GM15510 (cell line): ENCODE results near the gene GDAP2.

ENCODE experiments used
- POLR2A ChIP-seq: IDR thresholded peaks from 3 replicates; pipeline ENCODE4 v1.6.1; 2011; ENCODE audit warnings: borderline replicate concordance; ENCODE audit not compliant: insufficient read length; ENCODE audit errors: extremely low read depth

The GDAP2 gene

DNA sequence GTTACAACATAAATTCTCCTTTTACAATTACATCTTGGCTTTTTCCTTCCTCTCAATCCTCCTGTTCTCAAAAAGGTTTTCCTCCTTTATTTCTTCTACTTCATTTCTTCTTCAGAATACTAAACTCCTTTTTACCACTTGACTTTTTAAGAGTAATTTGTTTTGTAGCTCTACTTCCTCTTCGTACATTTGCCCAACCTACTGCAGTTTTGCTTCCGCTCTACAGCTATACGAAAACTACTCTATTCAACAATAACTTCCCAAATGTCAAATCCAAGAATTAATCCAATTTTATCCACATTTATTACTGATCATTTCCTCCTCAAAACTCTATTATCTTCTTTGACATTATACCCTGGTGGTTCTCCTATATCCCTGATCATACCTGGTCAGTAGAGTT lies 3.4 kb downstream of the GDAP2 start:
- no peak for TF ChIP-seq POLR2A

DNA sequence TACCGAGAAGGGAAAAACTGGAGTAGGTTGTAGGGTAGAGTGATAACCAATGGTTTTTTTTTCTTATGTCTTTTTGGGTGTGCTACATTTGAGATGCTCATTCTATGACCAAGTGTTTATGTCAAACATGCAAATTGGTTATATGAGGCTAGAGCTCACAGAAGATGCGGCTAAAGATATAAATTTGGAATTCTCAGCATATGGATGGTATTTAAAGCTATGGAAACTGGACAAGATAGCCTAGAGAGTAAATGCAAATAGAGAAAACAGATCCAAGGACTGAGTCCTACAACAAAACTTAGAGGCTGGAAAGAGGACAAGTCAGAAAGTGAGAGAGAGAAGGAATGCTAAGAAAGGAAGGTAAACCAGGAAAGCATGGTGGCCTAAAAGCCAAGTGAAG lies 7.4 kb downstream of the GDAP2 start:
- no peak for TF ChIP-seq POLR2A

- no peak for TF ChIP-seq POLR2A
Measured at GRCh38 chr1:117919376-117919775, 10.0 kb downstream of the GDAP2 start.

GRCh38 chr1:117911051-117911450 lies 18.4 kb downstream of the GDAP2 start:
- TF ChIP-seq POLR2A = no peak

- no peak for TF ChIP-seq POLR2A
Measured at GRCh38 chr1:117905019-117905418, 24.4 kb downstream of the GDAP2 start.

- no peak for TF ChIP-seq POLR2A
Measured at GRCh38 chr1:117904485-117904884, 24.9 kb downstream of the GDAP2 start.

GRCh38 chr1:117902944-117903343 lies 26.5 kb downstream of the GDAP2 start:
- TF ChIP-seq POLR2A = no peak

GRCh38 chr1:117899801-117900200 lies 29.6 kb downstream of the GDAP2 start:
- no peak for TF ChIP-seq POLR2A

- no peak for TF ChIP-seq POLR2A
Measured at GRCh38 chr1:117897551-117897950, 31.9 kb downstream of the GDAP2 start.

- TF ChIP-seq POLR2A = no peak
Measured at GRCh38 chr1:117895482-117896114, 33.8 kb downstream of the GDAP2 start.

DNA sequence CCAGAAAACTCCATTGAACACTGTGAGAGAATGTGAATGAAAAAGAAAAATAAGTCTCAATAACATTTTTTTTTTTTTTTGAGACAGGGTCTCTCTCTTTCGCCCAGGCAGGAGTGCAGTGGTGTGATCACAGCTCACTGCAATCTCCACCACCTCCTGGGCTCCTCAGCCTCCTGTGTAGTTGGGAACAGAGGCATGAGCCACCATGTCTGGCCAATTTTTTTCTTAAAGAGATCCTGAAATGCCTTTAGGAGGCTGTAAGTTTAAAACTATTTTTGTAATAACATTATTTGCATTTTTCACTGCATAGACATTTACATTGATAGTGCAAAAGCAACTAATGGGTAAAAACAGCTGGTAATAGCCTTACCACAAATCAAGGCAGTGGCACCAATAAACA lies 35.3 kb downstream of the GDAP2 start:
- TF ChIP-seq POLR2A = no peak

DNA sequence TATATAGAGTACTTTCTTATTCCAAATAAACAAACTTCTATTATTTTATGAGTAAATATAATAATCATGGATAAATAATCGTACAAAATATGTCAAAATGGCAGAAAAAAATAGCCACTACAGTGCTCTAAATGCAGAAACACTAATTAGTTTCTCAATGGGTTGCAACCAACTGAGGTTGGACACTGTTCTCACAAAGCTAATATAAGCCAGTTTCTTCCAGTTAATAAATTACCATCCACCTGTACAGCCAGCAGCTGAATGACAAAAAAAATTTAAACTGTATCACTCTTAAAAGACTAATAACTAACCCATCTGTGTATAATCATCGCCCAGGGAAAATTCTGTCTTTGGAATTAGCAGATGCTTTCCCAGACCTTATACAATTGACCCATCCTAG lies 36.9 kb downstream of the GDAP2 start:
- TF ChIP-seq POLR2A = no peak

DNA sequence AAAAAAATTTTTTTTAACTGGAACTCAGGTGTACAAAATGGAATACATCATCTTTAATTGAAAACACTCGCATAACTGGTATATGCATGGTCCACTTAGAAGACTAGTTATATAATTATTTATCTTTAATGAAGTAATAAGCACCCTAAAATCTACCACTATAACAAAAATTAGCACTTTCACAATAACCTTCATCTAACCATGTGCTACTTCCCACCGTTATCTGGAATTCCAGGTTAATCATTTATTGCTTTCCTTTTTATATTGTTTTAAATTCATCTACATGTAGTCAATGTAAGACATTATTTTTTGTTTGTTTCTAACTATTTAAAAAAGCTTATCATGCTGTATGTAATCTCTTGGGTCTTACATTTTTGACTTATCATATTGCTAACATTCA lies 39.0 kb downstream of the GDAP2 start:
- TF ChIP-seq POLR2A = no peak

DNA sequence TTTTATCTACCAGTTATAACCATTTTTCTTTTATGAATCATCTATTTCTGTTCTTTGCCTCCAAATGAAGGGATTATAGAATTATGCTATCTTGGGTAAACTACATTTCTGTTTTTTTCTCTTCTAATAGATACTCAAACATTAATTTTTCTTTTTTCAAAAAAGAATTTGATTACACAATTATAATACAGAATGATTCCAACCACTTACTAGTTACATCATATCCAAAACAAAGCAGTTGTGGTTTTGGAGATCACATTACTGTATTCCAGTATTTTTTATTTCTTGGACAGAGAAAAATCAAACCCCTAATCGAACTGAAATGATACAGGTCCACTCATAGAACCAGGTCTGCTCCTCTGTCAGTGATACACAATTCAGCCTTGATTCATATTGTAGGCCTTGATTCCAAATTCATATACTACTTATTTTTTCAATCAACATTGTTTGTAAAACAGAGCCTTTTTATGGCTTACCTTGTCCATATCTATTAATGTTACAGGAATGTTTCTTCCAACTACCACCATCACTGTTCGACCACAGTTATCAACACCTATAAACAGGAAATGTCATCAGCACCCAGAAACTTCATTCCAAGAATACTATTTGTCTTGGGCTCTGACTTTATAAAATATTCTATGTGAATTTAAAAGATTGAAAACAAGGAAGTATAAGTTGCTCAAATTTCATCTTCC lies 43.2 kb downstream of the GDAP2 start:
- no peak for TF ChIP-seq POLR2A

DNA sequence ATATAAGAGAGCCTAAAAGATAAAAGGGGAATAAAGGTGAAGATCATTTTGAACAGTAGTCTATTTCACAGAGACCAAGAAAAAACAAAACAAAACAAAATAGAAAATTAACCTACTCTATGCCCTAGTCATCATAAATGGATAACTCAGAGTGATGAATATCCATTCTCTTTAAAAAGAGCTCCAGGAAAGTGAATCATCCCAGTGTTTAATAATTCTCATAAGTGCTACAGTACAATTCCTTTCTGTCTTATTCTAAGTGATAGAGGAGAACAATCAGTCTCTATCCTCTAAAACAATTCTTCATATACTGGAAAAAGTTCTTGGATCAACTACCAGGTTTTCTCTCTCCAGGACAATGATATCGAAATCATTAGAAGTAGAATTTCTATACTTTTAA lies 45.8 kb downstream of the GDAP2 start:
- TF ChIP-seq POLR2A = no peak

DNA sequence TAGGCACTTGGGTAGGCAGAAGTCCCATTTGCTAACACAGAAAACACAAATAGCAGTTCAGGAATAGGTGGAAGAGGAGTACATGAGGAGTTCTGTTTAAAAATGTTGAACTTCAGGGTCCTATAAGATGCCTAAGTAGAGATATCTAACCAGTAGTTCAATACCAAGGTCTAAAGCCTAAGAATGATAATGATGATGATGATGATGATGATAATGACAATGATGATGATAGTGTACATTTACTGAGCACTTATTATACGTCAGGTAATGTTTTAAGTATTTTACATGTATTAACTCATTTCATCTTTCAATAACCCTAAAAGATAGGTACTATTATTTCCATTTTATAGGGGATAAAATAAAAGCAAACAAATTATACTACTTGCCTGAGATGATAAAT lies 50.1 kb downstream of the GDAP2 start:
- TF ChIP-seq POLR2A = no peak

DNA sequence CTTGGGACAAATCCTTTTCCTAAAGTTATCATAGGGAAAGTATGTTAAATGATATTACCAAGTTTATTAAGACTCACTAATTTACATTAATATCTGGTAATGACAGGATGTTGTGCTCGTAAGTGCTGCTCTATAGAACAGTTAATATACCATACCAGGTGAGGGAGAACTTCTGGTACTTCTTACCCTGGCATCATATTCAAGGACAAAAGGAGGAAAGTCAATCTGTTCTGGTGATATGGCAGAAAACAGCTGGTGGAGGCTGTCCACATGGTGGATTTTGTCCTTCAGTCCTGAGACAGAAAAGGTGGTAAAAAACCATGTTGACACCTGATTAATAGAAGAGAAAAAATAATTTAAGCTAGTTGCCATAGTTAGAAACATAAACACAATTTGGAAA lies 51.6 kb downstream of the GDAP2 start:
- TF ChIP-seq POLR2A = no peak

DNA sequence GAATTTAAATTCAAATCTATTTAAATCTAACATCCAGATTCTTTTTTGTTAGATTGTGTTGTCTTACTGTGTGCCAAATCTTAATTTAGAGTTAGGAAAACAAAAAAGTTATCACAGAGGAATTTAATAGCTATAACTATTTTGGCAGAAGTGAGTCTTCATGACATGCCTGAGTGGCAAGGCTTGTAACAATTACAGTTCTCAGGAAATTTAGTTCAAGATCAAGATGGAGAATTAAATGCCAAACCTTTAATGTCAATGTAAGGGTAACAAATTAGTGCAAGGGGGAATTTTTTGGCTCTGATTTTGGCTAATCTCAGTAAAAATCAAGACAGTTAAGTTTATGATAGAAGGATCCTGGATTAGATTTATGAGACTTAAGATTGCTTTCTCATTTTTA lies 58.4 kb downstream of the GDAP2 start:
- TF ChIP-seq POLR2A = no peak

DNA sequence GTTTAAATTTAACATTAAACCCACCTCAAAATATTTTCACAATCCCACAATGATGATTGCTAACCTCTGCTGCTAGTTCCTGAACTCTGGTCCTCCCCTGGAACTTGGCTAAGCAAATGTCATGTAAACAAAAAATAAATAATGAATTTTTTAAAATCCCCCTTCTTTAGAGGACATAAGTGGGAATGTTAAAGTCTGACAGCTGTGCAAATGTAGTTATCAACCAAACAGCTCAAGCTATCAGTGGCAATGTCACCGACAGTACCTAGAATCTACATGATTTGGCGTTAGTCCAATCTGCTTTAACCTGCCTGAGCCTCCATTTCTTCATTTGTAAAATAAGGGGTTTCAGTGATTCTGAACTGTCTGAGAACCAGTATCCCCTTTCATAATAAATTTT lies 67.7 kb downstream of the GDAP2 start:
- no peak for TF ChIP-seq POLR2A
